OCI-LY1 (cell line): ENCODE results near the gene DNAJB7.

Experiments used
- EZH2 ChIP-seq: fragments of 200-600 bp; sonication (generic), shearing (Covaris generic); IDR thresholded peaks from 2 replicates; pipeline ENCODE4 v1.8.0; 2017; ENCODE audit warnings: borderline replicate concordance, mixed run types, mild to moderate bottlenecking, antibody characterized with exemption, low read length, moderate library complexity, mixed read lengths
- TF ChIP-seq, protein P1 (sequence below): fragments of 200-600 bp; sonication (generic), shearing (Covaris generic); IDR thresholded peaks from 2 replicates; pipeline ENCODE4 v1.5.1; 2017; ENCODE audit warnings: mild to moderate bottlenecking, antibody characterized with exemption, low read length, moderate library complexity, mixed read lengths

DNA sequence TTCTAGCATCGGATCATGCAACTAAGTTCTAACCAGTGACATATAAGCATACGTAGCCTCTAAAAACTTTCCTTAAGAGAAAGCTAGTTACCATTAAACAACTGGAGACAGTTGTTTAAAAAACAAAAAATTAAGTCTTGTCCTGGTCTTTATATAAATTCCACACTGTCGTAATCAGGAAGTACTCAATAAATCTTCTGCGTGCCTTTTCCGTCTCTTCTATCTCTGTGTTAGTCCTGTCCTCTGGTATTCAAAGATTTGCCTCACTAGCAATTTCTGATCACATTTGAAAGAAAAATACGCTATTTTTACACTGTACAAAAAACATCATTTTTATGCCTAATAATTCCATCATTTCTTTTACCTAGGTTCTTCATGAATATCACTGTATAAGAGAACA lies 32.8 kb downstream of the DNAJB7 start:
- TF ChIP-seq, protein P1, sequence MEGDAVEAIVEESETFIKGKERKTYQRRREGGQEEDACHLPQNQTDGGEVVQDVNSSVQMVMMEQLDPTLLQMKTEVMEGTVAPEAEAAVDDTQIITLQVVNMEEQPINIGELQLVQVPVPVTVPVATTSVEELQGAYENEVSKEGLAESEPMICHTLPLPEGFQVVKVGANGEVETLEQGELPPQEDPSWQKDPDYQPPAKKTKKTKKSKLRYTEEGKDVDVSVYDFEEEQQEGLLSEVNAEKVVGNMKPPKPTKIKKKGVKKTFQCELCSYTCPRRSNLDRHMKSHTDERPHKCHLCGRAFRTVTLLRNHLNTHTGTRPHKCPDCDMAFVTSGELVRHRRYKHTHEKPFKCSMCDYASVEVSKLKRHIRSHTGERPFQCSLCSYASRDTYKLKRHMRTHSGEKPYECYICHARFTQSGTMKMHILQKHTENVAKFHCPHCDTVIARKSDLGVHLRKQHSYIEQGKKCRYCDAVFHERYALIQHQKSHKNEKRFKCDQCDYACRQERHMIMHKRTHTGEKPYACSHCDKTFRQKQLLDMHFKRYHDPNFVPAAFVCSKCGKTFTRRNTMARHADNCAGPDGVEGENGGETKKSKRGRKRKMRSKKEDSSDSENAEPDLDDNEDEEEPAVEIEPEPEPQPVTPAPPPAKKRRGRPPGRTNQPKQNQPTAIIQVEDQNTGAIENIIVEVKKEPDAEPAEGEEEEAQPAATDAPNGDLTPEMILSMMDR: no peak
- TF ChIP-seq EZH2: no peak
